Muscle layer of duodenum (tissue), 2 donors: ENCODE data around the gene GDF10.

Source experiments
- H3K27ac ChIP-seq: one replicate; pipeline ENCODE4 v1.7.0; 2013; ENCODE audit warnings: mild to moderate bottlenecking, low read length
- H3K27me3 ChIP-seq: one replicate; pipeline ENCODE4 v1.7.0; 2013; ENCODE audit warnings: low read depth, mild to moderate bottlenecking, control low read depth, low read length
- H3K36me3 ChIP-seq, 2 donors: one replicate each; pipeline ENCODE4 v1.7.0; 2013; ENCODE audit warnings: low read length in 2 of 2, control low read depth in 1 of 2, mild to moderate bottlenecking in 1 of 2; ENCODE audit not compliant: insufficient read depth in 2 of 2, control insufficient read depth in 1 of 2
- H3K4me1 ChIP-seq, 2 donors: one replicate each; pipeline ENCODE4 v1.7.0; 2013; ENCODE audit warnings: low read length in 2 of 2, mild to moderate bottlenecking in 2 of 2, control low read depth in 1 of 2, moderate library complexity in 1 of 2; ENCODE audit not compliant: insufficient read depth in 2 of 2, control insufficient read depth in 1 of 2
- H3K4me3 ChIP-seq, 2 donors: one replicate each; pipeline ENCODE4 v1.7.0; 2013; ENCODE audit warnings: low read length in 2 of 2, low read depth in 1 of 2, mild to moderate bottlenecking in 1 of 2
- H3K9me3 ChIP-seq, 2 donors: one replicate each; pipeline ENCODE4 v1.7.0; 2013; ENCODE audit warnings: low read length in 2 of 2, control low read depth in 1 of 2, mild to moderate bottlenecking in 1 of 2; ENCODE audit not compliant: control insufficient read depth in 1 of 2
- donor health status: healthy.

The GDF10 gene

GRCh38 chr10:47299611-47300428, at the start of gene GDF10:
Gene GDF10 (plus strand): TSS chr10:47300197. CDS start chr10:47300652, 455 bp downstream.
- Histone ChIP-seq H3K4me3 (peak within 1 kb of the TSS; percentile 12 to 60), H3K9me3 (no peaks in the 10 kb centered on the region), H3K27me3 (peaks cover 16% of the 10 kb centered on the region), H3K4me1 (peaks cover 0 to 18% of the 10 kb centered on the region in 2 donors), H3K27ac (no peak within 1 kb of the TSS), H3K36me3 (no peaks in the 10 kb centered on the region)

- no peaks in the 10 kb centered on the region for H3K9me3 ChIP-seq
- peaks cover 5% of the 10 kb centered on the region for H3K27me3 ChIP-seq
- H3K4me3 ChIP-seq: no peak overlapping the region
- no peaks in the 10 kb centered on the region for H3K36me3 ChIP-seq
- H3K4me1 ChIP-seq: no peaks in the 10 kb centered on the region
- no peak overlapping the region for H3K27ac ChIP-seq
Observed at GRCh38 chr10:47252093-47252780, 47.8 kb upstream of the GDF10 start.

GRCh38 chr10:47253030-47253637, 46.9 kb upstream of the GDF10 start:
- H3K36me3 ChIP-seq: no peaks in the 10 kb centered on the region
- H3K4me3 ChIP-seq: no peak overlapping the region
- H3K27ac ChIP-seq: no peak overlapping the region
- H3K27me3 ChIP-seq: peaks cover 5% of the 10 kb centered on the region
- no peaks in the 10 kb centered on the region for H3K9me3 ChIP-seq
- no peaks in the 10 kb centered on the region for H3K4me1 ChIP-seq

- Histone ChIP-seq H3K4me3 (no peak overlapping the region), H3K27ac (no peak overlapping the region), H3K27me3 (no peaks in the 10 kb centered on the region)
Observed at GRCh38 chr10:47253651-47254375, 46.2 kb upstream of the GDF10 start.

GRCh38 chr10:47254611-47255010, 45.4 kb upstream of the GDF10 start:
- no peak overlapping the region for H3K4me3 ChIP-seq
- H3K27me3 ChIP-seq: no peaks in the 10 kb centered on the region
- no peak overlapping the region for H3K27ac ChIP-seq
- H3K36me3 ChIP-seq: no peaks in the 10 kb centered on the region
- no peaks in the 10 kb centered on the region for H3K4me1 ChIP-seq
- H3K9me3 ChIP-seq: no peaks in the 10 kb centered on the region

More at GRCh38 chr10:47253651-47254375, 46.2 kb upstream of the GDF10 start:
- no peaks in the 10 kb centered on the region for H3K9me3 ChIP-seq
- H3K4me1 ChIP-seq: no peaks in the 10 kb centered on the region
- no peaks in the 10 kb centered on the region for H3K36me3 ChIP-seq

- no peaks in the 10 kb centered on the region for H3K27me3 ChIP-seq
- H3K36me3 ChIP-seq: no peaks in the 10 kb centered on the region
- H3K9me3 ChIP-seq: no peaks in the 10 kb centered on the region
- H3K27ac ChIP-seq: no peak overlapping the region
- H3K4me3 ChIP-seq: no peak overlapping the region
- no peaks in the 10 kb centered on the region for H3K4me1 ChIP-seq
Observed at GRCh38 chr10:47255033-47255813, 44.8 kb upstream of the GDF10 start.

- no peak overlapping the region for H3K27ac ChIP-seq
- no peaks in the 10 kb centered on the region for H3K4me1 ChIP-seq
- H3K27me3 ChIP-seq: no peaks in the 10 kb centered on the region
- no peaks in the 10 kb centered on the region for H3K36me3 ChIP-seq
- H3K9me3 ChIP-seq: no peaks in the 10 kb centered on the region
- no peak overlapping the region for H3K4me3 ChIP-seq
Observed at GRCh38 chr10:47255866-47256265, 44.1 kb upstream of the GDF10 start.

GRCh38 chr10:47256751-47257336, 43.2 kb upstream of the GDF10 start:
- Histone ChIP-seq H3K27me3 (no peaks in the 10 kb centered on the region), H3K4me1 (no peaks in the 10 kb centered on the region), H3K27ac (no peak overlapping the region), H3K9me3 (no peaks in the 10 kb centered on the region), H3K36me3 (no peaks in the 10 kb centered on the region), H3K4me3 (no peak overlapping the region)

GRCh38 chr10:47257396-47258120, 42.4 kb upstream of the GDF10 start:
- Histone ChIP-seq H3K9me3 (no peaks in the 10 kb centered on the region), H3K36me3 (no peaks in the 10 kb centered on the region), H3K27ac (no peak overlapping the region), H3K4me3 (no peak overlapping the region), H3K27me3 (no peaks in the 10 kb centered on the region), H3K4me1 (no peaks in the 10 kb centered on the region)

GRCh38 chr10:47258921-47259320, 41.1 kb upstream of the GDF10 start:
- no peaks in the 10 kb centered on the region for H3K27me3 ChIP-seq
- no peaks in the 10 kb centered on the region for H3K4me1 ChIP-seq
- H3K36me3 ChIP-seq: no peaks in the 10 kb centered on the region
- no peak overlapping the region for H3K27ac ChIP-seq
- no peaks in the 10 kb centered on the region for H3K9me3 ChIP-seq
- H3K4me3 ChIP-seq: no peak overlapping the region
